B cell (primary cell): Measurements from ENCODE around the gene MED27. TPM values are rescaled to one million over a fixed set of nuclear protein-coding genes. Genes with fewer than 3 reads are reported as not detected.

Source experiments
- ATAC-seq: fragments of 200-7000 bp; cut with Tn5 transposase; one replicate; pipeline ENCODE4 v1.10.0; 2021; ENCODE audit warnings: low read depth, mild to moderate bottlenecking, moderate number of reproducible peaks, moderate library complexity
- CTCF ChIA-PET: fragments of 350-600 bp; sonication (Branson Sonifier 250); formaldehyde crosslinking; loops from one replicate; lab custom pipeline; 2021; ENCODE audit warnings: antibody characterized with exemption, inconsistent platforms; lab: Charles Lee
- POLR2A ChIA-PET: fragments of 350-600 bp; sonication (Branson Sonifier 250); formaldehyde crosslinking; loops from one replicate; lab custom pipeline; 2021; ENCODE audit warnings: antibody characterized with exemption; lab: Charles Lee
- DNase-seq: peaks from one replicate; pipeline ENCODE4 v3.0.0; 2013
- H2AFZ ChIP-seq: 2 replicates; pipeline ENCODE4 v1.6.1; 2012; ENCODE audit warnings: mild to moderate bottlenecking, low read depth, low read length; ENCODE audit not compliant: insufficient read depth, poor library complexity, severe bottlenecking
- H3K27ac ChIP-seq, 2 donors: 1 replicate in 1 of 2; 2 replicates in 1 of 2; pipeline ENCODE4 v1.5.1; 2012 to 2013; ENCODE audit warnings: low read length in 2 of 2, mild to moderate bottlenecking in 2 of 2, moderate library complexity in 1 of 2
- H3K27me3 ChIP-seq, 4 experiments: fragments of 200-600 bp in 1 of 4; sonication (generic) in 1 of 4; replicated peaks in 1 of 4; 1 replicate in 2 of 4; 2 replicates in 2 of 4; pipeline versions ENCODE4 v1.6.1 to v1.7.0; 2013 to 2016; ENCODE audit warnings: low read length in 3 of 4, mild to moderate bottlenecking in 2 of 4, mixed read lengths in 1 of 4, moderate library complexity in 1 of 4; ENCODE audit not compliant: insufficient read depth in 4 of 4, control insufficient read depth in 3 of 4; ENCODE audit errors: control extremely low read depth in 1 of 4
- H3K36me3 ChIP-seq, 2 experiments: replicated peaks in 1 of 2; 1 replicate in 1 of 2; 2 replicates in 1 of 2; pipeline versions ENCODE4 v1.6.1 to v1.7.1; 2013; ENCODE audit warnings: low read length in 1 of 2; ENCODE audit not compliant: insufficient read depth in 2 of 2, control insufficient read depth in 1 of 2; ENCODE audit errors: control extremely low read depth in 1 of 2, extremely low read depth in 1 of 2
- H3K4me1 ChIP-seq, 2 donors: fragments of 200-600 bp in 1 of 2; sonication (generic) in 1 of 2; 1 replicate in 1 of 2; 2 replicates in 1 of 2; pipeline versions ENCODE4 v1.5.1 to v1.6.1; 2013 to 2017; ENCODE audit warnings: low read length in 2 of 2; ENCODE audit not compliant: control insufficient read depth in 2 of 2, insufficient read depth in 2 of 2
- H3K4me2 ChIP-seq: replicated peaks from 2 replicates; pipeline ENCODE3; 2012; ENCODE audit warnings: mild to moderate bottlenecking, low read depth, low read length; ENCODE audit not compliant: poor library complexity, severe bottlenecking
- H3K4me3 ChIP-seq, 5 experiments: fragments of 200-600 bp in 1 of 5; sonication (generic) in 1 of 5; 1 replicate in 3 of 5; 2 replicates in 2 of 5; pipeline versions ENCODE4 v1.5.1 to v1.7.0; 2011 to 2016; ENCODE audit warnings: low read length in 4 of 5, mild to moderate bottlenecking in 4 of 5, low read depth in 2 of 5, control low read depth in 1 of 5, moderate library complexity in 1 of 5; ENCODE audit not compliant: insufficient read depth in 1 of 5; ENCODE audit errors: control extremely low read depth in 1 of 5, extremely low read depth in 1 of 5
- H3K79me2 ChIP-seq: fragments of 200-600 bp; sonication (generic); one replicate; pipeline ENCODE4 v1.6.0; 2016; ENCODE audit warnings: low read length; ENCODE audit not compliant: control insufficient read depth, insufficient read depth
- H3K9ac ChIP-seq: fragments of 200-600 bp; sonication (generic); 2 replicates; pipeline ENCODE4 v1.6.1; 2017; ENCODE audit warnings: mild to moderate bottlenecking, low read length, moderate library complexity
- H3K9me3 ChIP-seq, 3 donors: one replicate each; pipeline versions ENCODE4 v1.6.1 to v1.7.1; 2013; ENCODE audit warnings: low read length in 2 of 3; ENCODE audit not compliant: control insufficient read depth in 2 of 3, insufficient read depth in 1 of 3; ENCODE audit errors: control extremely low read depth in 1 of 3
- H4K20me1 ChIP-seq: 2 replicates; pipeline ENCODE4 v1.6.0; 2012; ENCODE audit warnings: mild to moderate bottlenecking, low read length; ENCODE audit not compliant: insufficient read depth, control insufficient read depth, poor library complexity, severe bottlenecking
- H3K27ac Mint-ChIP-seq: one replicate; pipeline ENCODE4 v1.8.0; 2021; ENCODE audit warnings: mixed read lengths
- H3K27me3 Mint-ChIP-seq: one replicate; pipeline ENCODE4 v1.8.0; 2021; ENCODE audit warnings: mixed read lengths
- H3K4me1 Mint-ChIP-seq: one replicate; pipeline ENCODE4 v1.8.0; 2021; ENCODE audit warnings: mixed read lengths
- H3K4me3 Mint-ChIP-seq: one replicate; pipeline ENCODE4 v1.8.0; 2021; ENCODE audit warnings: mixed read lengths
- H3K9me3 Mint-ChIP-seq: one replicate; pipeline ENCODE4 v1.8.0; 2022; ENCODE audit warnings: mixed read lengths; ENCODE audit not compliant: insufficient read depth
- EZH2 ChIP-seq: IDR thresholded peaks from 2 replicates; pipeline ENCODE4 v1.6.1; 2012; ENCODE audit warnings: borderline replicate concordance, low read depth, mild to moderate bottlenecking, moderate library complexity, low read length; ENCODE audit not compliant: insufficient read depth, poor library complexity, severe bottlenecking
- whole genome bisulfite sequencing: methylation state at CpG from one replicate; pipeline ENCODE4 v1.1.5; 2013; ENCODE audit warnings: missing lambda C conversion rate; ENCODE audit not compliant: insufficient coverage; 5-methylcytosine and 5-hydroxymethylcytosine counted together
- intact Hi-C: fragments of 100-400 bp; cut with micrococcal nuclease; formaldehyde crosslinking; loops from one replicate; pipeline ENCODE4 v1.10.0; 2022
- polyA plus RNA-seq: library from polyadenylated mRNA; depleted of rRNA; stranded (reverse); fragments of >200 nt; gene quantifications from 2 replicates; pipeline ENCODE4 v1.2.3, GENCODE V29; 2012
- total RNA-seq, 2 donors: library from RNA; stranded (reverse); fragments of 120-200 nt in 1 of 2; gene quantifications; 1 replicate in 1 of 2; 2 replicates in 1 of 2; pipeline versions ENCODE4 v1.2.3 to v1.2.4, GENCODE V29; 2013 to 2022
- TF ChIP-seq, protein P1 (sequence below): fragments of 200-600 bp; IDR thresholded peaks from one replicate; pipeline ENCODE4 v1.8.0; 2022; ENCODE audit warnings: antibody characterized with exemption, mild to moderate bottlenecking

The MED27 gene
- total and polyA plus RNA-seq, 2 donors (not counting 1 experiment from before 2014, with no cell fraction given), result 17.4 to 17.7 TPM

DNA sequence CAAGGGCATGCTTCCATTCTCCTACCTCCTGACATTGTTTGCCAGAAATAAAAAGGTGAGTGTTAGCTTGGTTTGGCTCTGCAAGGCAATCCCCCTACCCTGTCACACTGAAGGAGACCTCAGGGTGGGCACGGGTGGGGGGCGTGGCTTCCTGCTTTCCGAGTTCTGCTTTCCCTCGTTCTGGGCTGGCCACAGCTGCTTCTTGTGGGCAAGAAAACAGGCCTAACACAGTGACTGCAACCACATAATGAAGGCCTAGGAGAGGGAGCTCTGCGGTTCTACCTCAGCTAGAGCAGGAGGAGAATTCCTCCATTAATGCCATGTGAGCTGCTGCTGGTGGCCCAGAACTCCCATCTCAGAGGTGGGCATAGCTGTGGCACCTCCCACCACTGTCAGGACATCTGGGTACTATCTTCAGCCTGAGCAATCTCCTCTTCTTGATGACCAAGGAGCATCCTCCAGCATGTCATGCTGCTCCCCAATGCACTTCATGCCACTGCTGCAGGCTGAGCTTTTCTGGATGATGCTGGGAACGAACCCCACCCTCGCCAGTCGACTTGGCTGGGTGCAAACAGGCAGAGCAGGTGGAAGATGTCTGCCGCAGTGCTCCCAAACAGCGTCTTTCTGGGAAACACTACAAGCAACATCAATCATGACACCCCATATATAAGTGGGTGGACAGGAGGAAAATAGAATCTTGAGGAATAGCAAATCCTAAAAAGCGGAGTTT lies 200.3 kb downstream of the MED27 start:
- TF ChIP-seq EZH2, result no peak
- TF ChIP-seq, protein P1, sequence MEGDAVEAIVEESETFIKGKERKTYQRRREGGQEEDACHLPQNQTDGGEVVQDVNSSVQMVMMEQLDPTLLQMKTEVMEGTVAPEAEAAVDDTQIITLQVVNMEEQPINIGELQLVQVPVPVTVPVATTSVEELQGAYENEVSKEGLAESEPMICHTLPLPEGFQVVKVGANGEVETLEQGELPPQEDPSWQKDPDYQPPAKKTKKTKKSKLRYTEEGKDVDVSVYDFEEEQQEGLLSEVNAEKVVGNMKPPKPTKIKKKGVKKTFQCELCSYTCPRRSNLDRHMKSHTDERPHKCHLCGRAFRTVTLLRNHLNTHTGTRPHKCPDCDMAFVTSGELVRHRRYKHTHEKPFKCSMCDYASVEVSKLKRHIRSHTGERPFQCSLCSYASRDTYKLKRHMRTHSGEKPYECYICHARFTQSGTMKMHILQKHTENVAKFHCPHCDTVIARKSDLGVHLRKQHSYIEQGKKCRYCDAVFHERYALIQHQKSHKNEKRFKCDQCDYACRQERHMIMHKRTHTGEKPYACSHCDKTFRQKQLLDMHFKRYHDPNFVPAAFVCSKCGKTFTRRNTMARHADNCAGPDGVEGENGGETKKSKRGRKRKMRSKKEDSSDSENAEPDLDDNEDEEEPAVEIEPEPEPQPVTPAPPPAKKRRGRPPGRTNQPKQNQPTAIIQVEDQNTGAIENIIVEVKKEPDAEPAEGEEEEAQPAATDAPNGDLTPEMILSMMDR, result no peak
- WGBS, result 6% methylated on average over 5 of the region's 11 CpGs
- Histone ChIP-seq H3K9me3 (no peaks in the 10 kb centered on the region), H2AFZ (no peak overlapping the region), H3K27me3 (no peaks in the 10 kb centered on the region), H3K4me2 (no peak overlapping the region), H3K4me3 (no peak overlapping the region), H3K36me3 (peaks cover 3 to 5% of the 10 kb centered on the region in 2 experiments), H3K27ac (no peak overlapping the region), H3K4me1 (no peaks in the 10 kb centered on the region), H3K9ac (no peak overlapping the region), H3K79me2 (no peaks in the 10 kb centered on the region), H4K20me1 (no peaks in the 10 kb centered on the region)
- POLR2A ChIA-PET, result no interaction called here
- DNase-seq (no peak), ATAC-seq (no peak)
- no peaks in the 10 kb centered on the region for H3K4me1 Mint-ChIP-seq
- no peak overlapping the region for H3K4me3 Mint-ChIP-seq
- H3K9me3 Mint-ChIP-seq, result no peaks in the 10 kb centered on the region
- CTCF ChIA-PET, result no interaction called here
- H3K27ac Mint-ChIP-seq, result no peak overlapping the region
- intact Hi-C loops, result no loop called here
- H3K27me3 Mint-ChIP-seq, result no peaks in the 10 kb centered on the region

- Mint-ChIP-seq H3K27ac (no peak overlapping the region), H3K27me3 (no peaks in the 10 kb centered on the region), H3K4me1 (no peaks in the 10 kb centered on the region), H3K4me3 (no peak overlapping the region), H3K9me3 (no peaks in the 10 kb centered on the region)
- no peak for DNase-seq
- Histone ChIP-seq H3K4me1 (no peaks in the 10 kb centered on the region), H4K20me1 (no peaks in the 10 kb centered on the region), H3K9ac (no peak overlapping the region), H3K27me3 (no peaks in the 10 kb centered on the region), H3K79me2 (no peaks in the 10 kb centered on the region), H3K27ac (no peak overlapping the region), H3K36me3 (peaks cover 3 to 4% of the 10 kb centered on the region in 2 experiments), H3K9me3 (no peaks in the 10 kb centered on the region), H3K4me2 (no peak overlapping the region), H2AFZ (no peak overlapping the region), H3K4me3 (no peak overlapping the region)
- TF ChIP-seq, protein P1, result no peak
- no peak for TF ChIP-seq EZH2
- intact Hi-C loops, result no loop called here
- ChIA-PET POLR2A (no interaction called here), CTCF (no interaction called here)
- WGBS, result 97% methylated on average over 15 of the region's 16 CpGs
- ATAC-seq, result no peak
Measured at GRCh38 chr9:131876486-131876885, 203.2 kb downstream of the MED27 start.
